GM19468 (cell line): Measurements from ENCODE around the gene EIF4A3.
"Not testable (repeated sequence)": the region's sequence is repeated elsewhere in the genome, so short reads cannot be mapped to it uniquely, and the experiment has no call there.

Source experiments
- ATAC-seq: cut with Tn5 transposase; IDR thresholded peaks from one replicate; pipeline ENCODE4 v1.9.1; 2021; ENCODE audit warnings: mild to moderate bottlenecking, moderate library complexity, moderate number of reproducible peaks; ENCODE audit not compliant: unreplicated experiment; ENCODE audit errors: extremely low read depth

EIF4A3 gene

DNA sequence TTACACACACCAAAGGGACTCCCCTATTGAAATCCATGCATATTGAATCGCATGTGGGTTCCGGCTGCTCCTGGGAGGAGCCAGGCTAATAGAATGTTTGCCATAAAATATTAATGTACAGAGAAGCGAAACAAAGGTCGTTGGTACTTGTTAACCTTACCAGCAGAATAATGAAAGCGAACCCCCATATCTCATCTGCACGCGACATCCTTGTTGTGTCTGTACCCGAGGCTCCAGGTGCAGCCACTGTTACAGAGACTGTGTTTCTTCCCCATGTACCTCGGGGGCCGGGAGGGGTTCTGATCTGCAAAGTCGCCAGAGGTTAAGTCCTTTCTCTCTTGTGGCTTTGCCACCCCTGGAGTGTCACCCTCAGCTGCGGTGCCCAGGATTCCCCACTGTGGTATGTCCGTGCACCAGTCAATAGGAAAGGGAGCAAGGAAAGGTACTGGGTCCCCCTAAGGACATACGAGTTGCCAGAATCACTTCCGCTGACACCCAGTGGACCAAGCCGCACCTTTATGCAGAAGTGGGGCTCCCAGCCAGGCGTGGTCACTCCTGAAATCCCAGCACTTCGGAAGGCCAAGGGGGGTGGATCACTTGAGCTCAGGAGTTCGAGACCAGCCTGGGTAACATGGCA lies 43.4 kb downstream of the EIF4A3 start:
- no peak for ATAC-seq

DNA sequence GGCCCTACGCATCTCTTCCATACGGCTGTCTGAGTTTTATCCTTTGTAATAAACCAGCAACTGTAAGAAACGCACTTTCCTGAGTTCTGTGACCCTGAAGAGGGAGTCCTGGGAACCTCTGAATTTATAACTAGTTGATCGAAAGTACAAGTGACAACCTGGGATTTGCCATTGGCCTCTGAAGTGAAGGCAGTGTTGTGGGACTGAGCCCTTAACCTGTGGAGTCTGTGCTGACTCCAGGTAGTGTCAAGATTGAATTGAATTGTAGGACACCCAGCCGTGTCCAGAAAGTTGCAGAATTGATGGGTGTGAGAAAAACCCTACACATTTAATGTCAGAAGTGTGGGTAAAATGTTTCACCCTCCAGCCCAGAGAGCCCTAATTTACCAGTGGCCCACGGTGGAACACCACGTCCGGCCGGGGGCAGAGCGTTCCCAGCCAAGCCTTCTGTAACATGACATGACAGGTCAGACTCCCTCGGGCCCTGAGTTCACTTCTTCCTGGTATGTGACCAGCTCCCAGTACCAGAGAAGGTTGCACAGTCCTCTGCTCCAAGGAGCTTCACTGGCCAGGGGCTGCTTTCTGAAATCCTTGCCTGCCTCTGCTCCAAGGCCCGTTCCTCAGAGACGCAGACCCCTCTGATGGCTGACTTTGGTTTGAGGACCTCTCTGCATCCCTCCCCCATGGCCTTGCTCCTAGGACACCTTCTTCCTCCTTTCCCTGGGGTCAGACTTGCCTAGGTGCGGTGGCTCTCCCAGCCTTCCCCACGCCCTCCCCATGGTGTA lies 44.1 kb downstream of the EIF4A3 start:
- no peak for ATAC-seq

DNA sequence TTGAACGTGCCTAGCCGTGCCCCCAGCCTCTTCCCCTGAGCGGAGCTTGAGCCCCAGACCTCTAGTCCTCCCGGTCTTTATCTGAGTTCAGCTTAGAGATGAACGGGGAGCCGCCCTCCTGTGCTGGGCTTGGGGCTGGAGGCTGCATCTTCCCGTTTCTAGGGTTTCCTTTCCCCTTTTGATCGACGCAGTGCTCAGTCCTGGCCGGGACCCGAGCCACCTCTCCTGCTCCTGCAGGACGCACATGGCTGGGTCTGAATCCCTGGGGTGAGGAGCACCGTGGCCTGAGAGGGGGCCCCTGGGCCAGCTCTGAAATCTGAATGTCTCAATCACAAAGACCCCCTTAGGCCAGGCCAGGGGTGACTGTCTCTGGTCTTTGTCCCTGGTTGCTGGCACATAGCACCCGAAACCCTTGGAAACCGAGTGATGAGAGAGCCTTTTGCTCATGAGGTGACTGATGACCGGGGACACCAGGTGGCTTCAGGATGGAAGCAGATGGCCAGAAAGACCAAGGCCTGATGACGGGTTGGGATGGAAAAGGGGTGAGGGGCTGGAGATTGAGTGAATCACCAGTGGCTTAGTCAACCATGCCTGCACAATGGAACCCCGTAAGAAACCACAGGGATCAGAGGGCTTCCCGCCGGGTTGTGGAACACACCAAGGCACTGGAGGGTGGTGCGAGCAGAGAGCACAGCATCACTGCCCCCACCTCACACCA lies 44.8 kb downstream of the EIF4A3 start:
- no peak for ATAC-seq

DNA sequence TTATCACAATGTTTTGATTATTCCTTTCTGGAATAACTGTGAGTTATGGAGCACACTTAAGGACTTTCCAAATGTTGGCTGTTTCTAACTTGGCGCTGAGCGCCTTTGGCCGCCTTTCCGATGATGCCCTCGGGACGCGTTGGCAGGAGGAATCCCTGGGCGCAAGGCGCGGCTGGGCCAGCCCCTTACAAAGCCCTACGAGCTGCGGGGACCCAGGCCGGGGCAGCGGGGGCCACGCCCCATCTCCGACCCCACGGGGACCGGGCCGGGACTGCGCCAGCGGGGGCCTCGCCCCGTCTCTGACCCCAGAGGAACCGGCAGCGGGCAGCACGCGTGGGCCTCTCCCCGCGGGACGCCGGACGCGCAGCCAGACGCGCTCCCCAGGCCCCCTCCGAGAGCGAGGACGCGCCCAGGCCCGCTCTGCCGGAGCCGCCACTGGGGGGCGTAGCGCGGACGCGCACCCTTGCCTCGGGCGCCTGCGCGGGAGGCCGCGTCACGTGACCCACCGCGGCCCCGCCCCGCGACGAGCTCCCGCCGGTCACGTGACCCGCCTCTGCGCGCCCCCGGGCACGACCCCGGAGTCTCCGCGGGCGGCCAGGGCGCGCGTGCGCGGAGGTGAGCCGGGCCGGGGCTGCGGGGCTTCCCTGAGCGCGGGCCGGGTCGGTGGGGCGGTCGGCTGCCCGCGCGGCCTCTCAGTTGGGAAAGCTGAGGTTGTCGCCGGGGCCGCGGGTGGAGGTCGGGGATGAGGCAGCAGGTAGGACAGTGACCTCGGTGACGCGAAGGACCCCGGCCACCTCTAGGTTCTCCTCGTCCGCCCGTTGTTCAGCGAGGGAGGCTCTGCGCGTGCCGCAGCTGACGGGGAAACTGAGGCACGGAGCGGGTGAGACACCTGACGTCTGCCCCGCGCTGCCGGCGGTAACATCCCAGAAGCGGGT lies 45.6 kb downstream of the EIF4A3 start, which contains the start of gene GAA:
Gene GAA, plus strand, starts transcription at position 571 of the 935 bp plus-strand sequence. CDS start 3,006 bp downstream, outside the sequence.
- peak; percentile 49 for ATAC-seq

DNA sequence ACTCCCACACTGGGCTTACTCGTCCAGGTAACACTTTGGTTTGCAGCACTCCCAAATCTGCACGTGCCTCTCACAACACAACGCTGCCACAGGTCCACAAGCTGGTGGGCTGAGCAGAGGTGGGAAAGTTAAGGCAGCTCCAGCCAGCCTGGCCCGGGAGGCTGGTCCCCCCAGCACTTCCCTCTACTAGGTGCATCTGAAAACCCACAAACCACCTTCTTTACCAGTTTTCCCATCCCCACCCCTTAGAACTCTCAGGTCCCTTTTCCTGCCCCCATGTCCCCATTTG lies 46.9 kb downstream of the EIF4A3 start:
- ATAC-seq: no peak

DNA sequence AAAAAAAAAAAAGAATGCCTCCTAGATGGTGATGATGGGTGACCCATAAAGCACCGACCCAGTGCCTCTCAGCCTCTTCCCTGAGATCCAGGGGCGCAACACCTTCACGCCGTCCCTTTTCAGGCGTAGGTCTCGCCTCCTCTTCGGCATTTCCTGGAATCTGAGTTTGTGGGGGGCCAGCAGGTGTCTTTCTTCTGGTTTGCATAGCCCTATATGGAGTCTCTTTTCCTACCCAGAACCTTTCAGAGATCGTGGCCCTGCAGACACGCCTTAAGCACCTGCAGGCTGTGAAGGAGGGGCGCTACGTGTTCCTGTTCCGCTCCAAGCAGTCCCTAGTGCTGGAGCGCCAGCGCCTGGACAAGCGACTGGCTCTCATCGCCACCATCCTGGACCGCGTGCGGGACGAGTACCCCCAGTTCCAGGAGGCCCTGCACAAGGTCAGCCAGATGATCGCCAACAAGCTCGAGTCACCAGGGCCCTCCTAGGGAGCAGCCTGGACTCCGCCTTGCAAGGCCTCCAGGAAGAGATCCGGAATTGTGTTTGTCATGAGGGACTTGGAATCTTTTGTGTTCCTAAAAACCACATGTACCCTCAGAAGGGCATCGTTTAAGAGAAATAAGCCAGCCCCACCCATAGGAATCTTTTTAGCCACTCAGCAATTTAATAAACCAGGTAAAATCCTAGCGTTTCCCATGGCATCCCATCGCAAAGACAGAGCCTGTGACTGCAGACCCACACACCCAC lies 47.5 kb downstream of the EIF4A3 start:
- ATAC-seq: no peak

DNA sequence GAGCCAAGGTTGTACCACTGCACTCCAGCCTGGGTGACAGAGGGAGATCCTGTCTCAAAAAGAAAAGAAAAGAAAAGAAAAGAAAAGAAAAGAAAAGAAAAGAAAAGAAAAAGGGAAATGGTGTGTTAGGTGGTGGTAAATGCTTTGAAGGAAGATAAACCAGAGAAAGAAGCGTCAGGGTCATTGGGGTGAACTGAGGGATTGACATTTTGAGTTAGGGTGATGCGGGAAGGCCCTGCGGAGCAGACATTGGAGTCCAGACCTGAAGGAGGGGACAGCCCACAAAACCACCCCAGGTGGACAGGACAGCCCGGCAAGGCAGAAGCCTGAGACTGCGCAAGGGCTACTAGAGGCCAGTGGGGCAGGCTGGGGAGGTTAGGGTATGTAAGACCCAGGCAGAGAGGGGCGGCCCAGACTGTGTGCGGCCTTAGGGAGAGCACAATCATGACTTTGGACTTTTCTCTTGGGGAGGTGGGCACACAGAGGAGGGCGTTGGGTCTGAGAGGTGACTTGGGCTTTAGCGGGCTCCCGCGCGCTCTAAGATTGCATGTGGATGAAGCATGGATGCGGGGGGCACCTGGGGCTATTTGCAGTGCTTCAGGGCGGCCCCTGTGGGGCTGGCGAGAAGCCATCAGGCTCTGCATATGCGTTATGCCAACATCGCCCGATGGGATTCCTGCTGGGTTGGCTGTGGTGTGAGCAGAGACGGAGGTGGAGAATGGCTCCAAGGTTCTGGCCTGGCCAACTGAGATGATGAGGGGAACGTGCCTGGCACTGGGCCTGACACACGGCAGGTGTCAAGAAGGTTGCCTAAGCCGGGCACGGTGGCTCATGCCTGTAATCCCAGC lies 48.9 kb downstream of the EIF4A3 start:
- ATAC-seq: no peak

DNA sequence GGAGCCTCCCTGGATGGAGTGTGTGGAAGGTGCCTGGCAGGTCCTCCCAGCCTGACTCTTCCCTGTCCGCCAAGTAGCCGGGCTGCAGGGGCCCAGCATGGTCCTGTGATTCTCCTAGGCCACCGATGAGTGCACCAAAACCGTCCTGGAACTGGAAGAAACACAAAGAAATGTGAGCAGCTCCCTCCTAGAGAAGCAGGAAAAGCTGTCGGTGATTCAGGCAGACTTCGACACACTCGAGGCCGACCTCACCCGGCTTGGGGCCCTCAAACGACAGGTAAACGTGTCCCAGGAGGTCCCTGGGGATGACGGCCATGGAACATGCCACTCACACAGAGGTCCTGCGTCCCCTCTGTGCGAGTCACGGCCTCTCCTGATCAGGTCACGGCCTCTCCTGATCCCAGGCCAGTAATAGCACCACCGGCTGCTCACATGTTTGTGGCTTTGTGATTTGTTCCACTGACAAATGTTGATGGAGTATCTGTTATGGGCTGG lies 49.8 kb downstream of the EIF4A3 start:
- ATAC-seq: no peak

DNA sequence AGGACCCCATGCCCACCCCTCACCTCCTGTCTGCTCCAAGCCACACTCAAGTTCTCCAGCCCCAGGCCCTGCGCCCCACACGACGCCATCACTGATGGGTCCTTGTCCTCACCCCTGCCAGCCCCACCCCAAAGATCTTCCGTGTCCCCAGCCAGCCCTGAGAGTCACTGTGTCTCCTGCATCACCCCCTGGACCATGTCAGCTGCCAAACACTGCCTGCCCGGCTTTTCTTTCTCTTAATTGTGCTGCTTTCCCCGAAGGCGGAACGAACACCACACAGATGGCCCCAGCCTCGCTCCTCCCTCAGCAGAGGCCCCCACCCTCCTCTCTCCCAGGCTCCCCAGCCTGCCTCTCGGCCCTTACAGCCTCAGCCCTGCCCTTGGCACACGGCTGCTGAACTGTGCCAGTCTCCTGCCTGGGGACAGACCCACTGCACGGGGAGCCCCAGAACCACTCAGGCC lies 50.3 kb downstream of the EIF4A3 start:
- no peak for ATAC-seq

DNA sequence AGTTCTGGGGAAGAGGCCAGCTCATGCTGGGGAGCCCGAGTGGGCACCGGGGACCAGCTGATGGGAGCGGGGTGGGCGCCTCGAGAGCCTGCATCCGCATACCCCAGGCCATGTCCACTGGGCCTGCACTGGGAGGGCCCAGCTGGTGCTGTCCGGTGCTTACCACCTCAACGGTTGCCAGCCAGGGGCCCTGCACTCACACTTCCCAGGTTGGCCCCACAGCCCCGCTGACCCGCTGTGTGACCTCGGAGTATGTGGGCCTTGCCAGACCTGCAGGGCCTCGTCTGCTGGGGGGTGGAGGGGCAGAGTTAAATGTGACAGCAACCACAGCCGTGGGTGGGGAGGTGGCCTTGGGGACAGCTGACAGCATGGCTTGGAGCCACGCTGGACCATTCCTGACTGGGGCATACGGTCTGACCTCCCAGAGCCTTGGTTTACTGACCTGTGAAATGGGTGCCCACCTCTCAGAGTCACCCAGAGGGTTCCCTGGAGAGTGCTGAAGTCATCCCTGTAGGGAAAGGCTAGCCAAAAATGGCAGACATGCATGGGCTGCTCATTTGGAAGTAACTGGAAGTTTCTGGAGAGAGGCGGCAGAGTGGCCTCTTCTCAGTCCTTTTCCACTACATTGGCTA lies 51.0 kb downstream of the EIF4A3 start:
- ATAC-seq: no peak

DNA sequence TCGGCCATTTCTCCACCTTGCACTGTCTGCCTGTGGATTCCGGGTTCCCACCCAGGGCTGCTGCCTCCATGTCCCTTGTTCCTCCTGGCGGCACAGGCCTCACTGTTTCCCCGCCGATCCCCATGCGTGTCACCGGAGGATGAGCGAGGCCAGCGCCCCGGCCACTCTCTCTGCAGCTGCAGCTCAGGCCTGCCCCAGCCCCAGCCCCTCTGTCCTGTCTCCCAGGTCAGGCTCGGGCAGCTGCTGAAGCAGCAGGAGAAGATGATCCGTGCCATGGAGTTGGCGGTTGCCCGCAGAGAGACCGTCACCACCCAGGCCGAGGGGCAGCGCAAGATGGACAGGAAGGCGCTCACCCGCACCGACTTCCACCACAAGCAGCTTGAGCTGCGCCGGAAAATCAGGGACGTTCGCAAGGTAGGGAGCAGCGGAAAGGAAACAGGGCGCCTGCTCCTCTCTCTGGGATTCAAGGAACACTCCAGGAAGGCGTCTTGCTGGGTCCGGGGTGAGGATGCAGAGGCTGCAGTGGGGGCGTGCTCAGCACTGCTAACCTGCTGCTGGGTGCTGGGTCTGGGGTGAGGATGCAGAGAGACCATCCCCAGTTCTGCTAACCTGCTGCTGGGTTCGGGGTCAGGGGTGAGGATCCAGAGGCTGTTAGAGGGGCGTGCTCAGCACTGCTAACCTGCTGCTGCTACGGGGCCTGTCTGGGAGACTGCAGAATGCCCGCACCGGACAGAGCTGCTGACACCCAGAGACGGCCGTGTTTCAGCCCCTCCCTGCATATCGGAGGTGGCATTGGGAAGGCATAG lies 51.7 kb downstream of the EIF4A3 start:
- no peak for ATAC-seq

DNA sequence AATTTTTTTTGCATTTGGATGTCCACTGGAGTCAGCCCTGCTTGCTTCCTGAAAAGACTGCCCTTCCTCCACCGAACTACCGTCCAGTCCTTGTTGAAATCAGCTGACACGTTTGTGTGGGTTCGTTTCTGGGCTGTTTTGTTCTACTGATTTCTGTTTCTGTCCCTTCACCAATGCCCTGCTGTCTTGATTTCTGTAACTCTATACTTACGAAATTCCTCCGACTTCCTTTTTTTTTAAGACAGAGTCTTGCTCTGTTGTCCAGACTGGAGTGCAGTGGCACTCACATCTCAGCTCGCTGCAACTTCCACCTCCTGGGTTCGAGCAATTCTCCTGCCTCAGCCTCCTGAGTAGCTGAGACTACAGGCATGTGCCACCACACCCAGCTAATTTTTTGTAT lies 54.0 kb downstream of the EIF4A3 start:
- no peak for ATAC-seq

DNA sequence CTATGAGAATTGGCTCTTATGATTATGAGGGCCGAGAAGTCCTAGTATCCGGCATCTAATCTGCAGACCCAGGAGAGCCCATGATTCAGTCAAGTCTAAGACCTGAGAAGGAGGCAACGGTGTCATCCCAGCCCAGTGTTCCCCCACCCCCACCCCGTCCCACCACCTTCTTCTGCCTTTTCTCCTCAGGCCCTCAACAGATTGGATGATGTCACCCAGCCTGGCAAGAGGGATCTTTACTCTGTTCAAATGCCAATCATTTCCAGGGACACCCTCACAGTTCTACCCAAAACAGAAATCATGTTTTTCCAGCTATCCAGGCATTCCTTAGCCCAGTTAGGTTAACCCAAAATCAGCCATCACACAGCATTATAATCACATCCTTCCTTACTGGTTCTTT lies 55.6 kb downstream of the EIF4A3 start:
- ATAC-seq: no peak

DNA sequence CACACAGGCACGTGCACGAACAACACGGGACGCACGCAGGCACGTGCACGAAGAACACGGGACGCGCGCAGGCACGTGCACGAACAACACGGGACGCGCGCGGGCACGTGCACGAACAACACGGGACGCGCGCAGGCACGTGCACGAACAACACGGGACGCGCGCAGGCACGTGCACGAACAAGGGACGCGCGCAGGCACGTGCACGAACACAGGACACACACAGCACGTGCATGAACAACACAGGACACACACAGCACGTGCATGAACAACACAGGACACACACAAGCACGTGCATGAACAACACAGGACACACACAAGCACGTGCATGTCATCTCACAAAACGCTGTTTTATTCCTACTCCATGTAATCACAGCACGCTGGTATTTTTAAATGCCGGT lies 56.8 kb downstream of the EIF4A3 start:
- ATAC-seq: not testable (repeated sequence)

DNA sequence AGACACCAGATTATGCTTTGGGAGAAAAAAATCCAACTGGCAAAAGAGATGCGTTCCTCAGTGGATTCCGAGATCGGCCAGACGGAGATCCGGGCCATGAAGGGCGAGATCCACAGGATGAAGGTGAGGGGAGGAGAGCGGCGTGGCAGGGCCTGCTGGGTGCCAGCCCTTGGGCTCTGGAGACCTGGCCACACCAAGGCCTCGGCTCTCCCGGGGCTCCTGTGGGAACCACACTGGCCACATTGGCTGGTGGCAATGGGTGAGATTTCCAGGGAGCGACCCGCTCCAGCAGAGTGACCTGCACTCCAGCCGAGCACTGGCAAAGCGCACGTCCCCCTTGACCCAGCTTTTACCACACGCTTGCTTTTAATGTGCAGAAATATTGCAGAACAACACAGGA lies 57.2 kb downstream of the EIF4A3 start:
- no peak for ATAC-seq

DNA sequence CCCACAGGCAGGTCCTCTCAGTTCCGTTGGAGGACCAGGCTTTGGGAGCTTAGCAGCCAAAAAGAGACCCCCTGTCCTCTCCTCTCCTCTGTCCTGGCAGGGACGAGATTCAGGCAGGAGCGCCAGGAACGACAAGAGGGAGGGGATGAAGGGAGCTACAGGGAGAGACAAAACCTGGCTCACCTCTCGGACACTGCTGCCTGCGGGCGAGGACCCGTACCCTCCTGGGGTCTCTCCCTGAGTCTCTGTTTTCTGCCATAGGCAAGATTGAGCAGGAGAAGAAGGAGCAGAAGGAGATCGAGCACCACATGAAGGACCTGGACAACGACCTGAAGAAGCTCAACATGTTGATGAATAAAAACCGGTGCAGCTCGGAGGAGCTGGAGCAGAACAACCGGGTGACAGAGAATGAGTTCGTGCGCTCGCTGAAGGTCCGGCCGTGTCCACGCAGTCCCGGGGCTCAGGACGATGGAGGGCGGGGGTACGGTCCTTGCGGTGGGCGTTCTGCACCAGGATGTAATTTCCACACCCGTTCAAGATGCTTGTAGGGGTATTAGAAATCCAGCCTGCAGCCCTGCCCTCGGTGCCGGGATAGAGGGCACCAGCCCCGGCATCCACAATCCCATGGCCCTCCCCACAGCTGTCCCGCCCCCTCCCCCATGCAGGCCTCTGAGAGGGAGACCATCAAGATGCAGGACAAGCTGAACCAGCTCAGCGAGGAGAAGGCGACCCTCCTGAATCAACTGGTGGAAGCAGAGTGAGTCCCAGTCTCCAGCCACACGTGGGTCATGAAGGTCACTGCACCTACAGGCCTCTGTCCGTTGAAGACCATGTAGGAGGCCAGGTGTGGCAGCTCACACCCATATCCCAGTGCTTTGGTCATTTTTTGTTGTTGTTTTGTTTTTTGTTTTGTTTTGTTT lies 59.3 kb downstream of the EIF4A3 start:
- no peak for ATAC-seq
